Retinal pigment epithelial cell (primary cell): ENCODE results near the gene SLC35D1.
"Not testable (repeated sequence)": the region's sequence is repeated elsewhere in the genome, so short reads cannot be mapped to it uniquely, and the experiment has no call there.

ENCODE experiments used
- DNase-seq: peaks from one replicate; pipeline ENCODE4 v3.0.0-alpha.2; 2010; ENCODE audit warnings: low read depth
- H3K4me3 ChIP-seq: 2 replicates; pipeline ENCODE4 v1.5.1; 2011; ENCODE audit warnings: mild to moderate bottlenecking, low read length, control low read depth, moderate library complexity
- CTCF ChIP-seq: conservative IDR thresholded peaks from 2 replicates; pipeline ENCODE4 v1.5.1; 2011; ENCODE audit warnings: low read depth, low read length, control low read depth, inconsistent platforms

The SLC35D1 gene

GRCh38 chr1:67088440-67088839 is 34.5 kb upstream of the SLC35D1 start:
- no peak for TF ChIP-seq CTCF
- H3K4me3 ChIP-seq = no peak overlapping the region
- DNase-seq = no peak

- TF ChIP-seq CTCF = no peak
- DNase-seq = no peak
- H3K4me3 ChIP-seq = no peak overlapping the region
These were observed 31.4 kb upstream of the SLC35D1 start for GRCh38 chr1:67085326-67085725.

DNA sequence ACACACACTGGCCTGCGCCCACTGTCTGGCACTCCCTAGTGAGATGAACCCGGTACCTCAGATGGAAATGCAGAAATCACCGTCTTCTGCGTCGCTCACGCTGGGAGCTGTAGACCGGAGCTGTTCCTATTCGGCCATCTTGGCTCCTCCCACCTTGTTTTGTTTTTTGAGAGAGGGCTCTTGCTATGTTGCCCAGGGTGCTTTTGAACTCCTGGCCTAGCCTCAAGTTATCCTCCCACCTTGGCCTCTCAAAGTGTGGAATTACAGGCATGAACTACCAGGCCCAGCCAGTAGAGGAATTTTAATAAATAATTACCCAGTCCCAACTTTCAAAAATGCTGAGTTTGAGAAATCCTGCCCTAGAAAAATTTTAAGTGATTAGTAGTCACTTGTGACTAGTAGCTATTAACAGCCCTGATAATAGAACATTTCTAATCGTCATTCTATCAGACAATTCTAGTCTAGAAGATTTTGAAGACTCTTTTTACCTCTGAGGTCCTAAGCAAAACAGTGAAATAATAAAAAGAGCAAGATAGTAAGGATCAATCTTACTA is 30.9 kb upstream of the SLC35D1 start:
- H3K4me3 ChIP-seq = no peak overlapping the region
- no peak for TF ChIP-seq CTCF
- no peak for DNase-seq

- no peak for DNase-seq
- no peak for TF ChIP-seq CTCF
These were observed 24.3 kb upstream of the SLC35D1 start for GRCh38 chr1:67078291-67078690.

GRCh38 chr1:67077593-67077992 is 23.6 kb upstream of the SLC35D1 start:
- no peak for TF ChIP-seq CTCF
- no peak for DNase-seq
- no peak overlapping the region for H3K4me3 ChIP-seq

More at GRCh38 chr1:67078291-67078690, 24.3 kb upstream of the SLC35D1 start:
- no peak overlapping the region for H3K4me3 ChIP-seq

GRCh38 chr1:67072749-67073148 is 18.8 kb upstream of the SLC35D1 start:
- H3K4me3 ChIP-seq = no peak overlapping the region
- DNase-seq = no peak
- no peak for TF ChIP-seq CTCF

DNA sequence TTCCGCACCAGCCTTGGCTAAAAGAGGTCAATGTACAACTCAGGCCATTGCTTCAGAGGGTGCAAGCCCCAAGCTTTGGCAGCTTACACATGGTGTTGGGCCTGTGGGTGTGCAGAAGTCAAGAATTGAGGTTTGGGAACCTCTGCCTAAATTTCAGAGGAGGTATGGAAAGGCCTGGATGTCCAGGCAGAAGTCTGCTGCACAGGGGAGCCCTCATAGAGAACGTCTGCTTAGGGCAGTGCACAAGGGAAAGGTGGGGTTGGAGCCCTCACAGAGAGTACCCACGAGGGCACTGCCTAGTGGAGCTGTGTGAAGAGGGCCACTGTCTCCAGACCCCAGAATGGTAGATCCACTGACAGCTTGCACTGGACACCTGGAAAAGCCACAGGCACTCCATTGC is 13.7 kb upstream of the SLC35D1 start:
- DNase-seq = not testable (repeated sequence)

DNA sequence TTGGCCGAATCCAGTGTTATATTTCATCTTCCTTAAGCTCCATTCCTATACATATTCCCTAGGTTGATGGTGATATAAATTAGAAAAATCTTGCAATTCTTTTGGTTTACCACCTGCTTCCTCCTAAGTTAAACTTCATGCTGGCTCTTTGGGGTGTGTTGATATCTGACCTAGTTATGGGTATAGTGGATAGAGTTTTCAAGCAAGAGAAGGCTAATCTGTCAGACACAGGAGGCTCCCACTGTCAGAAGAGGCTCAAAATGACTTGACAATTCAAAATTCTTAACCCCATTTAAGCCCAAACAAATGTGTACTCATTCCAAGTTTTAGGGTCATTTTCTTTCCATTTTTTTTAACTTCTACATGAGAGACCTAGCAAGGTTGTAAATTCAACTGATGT is 8.5 kb upstream of the SLC35D1 start:
- H3K4me3 ChIP-seq = no peak overlapping the region
- no peak for TF ChIP-seq CTCF

More for the DNA sequence above, 13.7 kb upstream of the SLC35D1 start:
- not testable (repeated sequence) for H3K4me3 ChIP-seq

More for the DNA sequence above, 8.5 kb upstream of the SLC35D1 start:
- no peak for DNase-seq
